Endothelial cell of umbilical vein (primary cell): Measurements from ENCODE around the gene TUBB8B. TPM values are rescaled to one million over a fixed set of nuclear protein-coding genes. Genes with fewer than 3 reads are reported as not detected.
"Not testable (repeated sequence)": the region's sequence is repeated elsewhere in the genome, so short reads cannot be mapped to it uniquely, and the experiment has no call there.

Experiments used
- BruUV-seq: library from RNA; stranded (reverse); fragments of 400-500 nt; replicated peaks from 2 replicates; lab custom pipeline; 2021; lab: Mats Ljungman, UMichigan
- CTCF ChIA-PET: fragments of 300-600, 350-600 bp; sonication (Branson Sonifier 250); formaldehyde crosslinking; loops from one replicate; lab custom pipeline; 2021; ENCODE audit warnings: antibody characterized with exemption, inconsistent platforms; lab: Charles Lee
- POLR2A ChIA-PET: fragments of 300-600, 350-600 bp; sonication (Branson Sonifier 250); formaldehyde crosslinking; loops from one replicate; lab custom pipeline; 2021; ENCODE audit warnings: antibody characterized with exemption, inconsistent platforms; lab: Charles Lee
- DNase-seq: peaks from one replicate; pipeline ENCODE4 v3.0.0-alpha.2; 2011; ENCODE audit warnings: low read depth, low spot score
- FAIRE-seq: peaks from 2 replicates; lab custom pipeline; 2011; peaks lifted over from hg19 to GRCh38; lab: Jason Lieb, UNC
- H2AFZ ChIP-seq: 2 replicates; pipeline ENCODE4 v1.6.0; 2012; ENCODE audit warnings: low read depth, low read length, control low read depth, inconsistent platforms
- H3K27ac ChIP-seq: 2 replicates; pipeline ENCODE4 v1.5.1; 2011; ENCODE audit warnings: low read depth, mild to moderate bottlenecking, control low read depth, low read length, moderate library complexity; ENCODE audit not compliant: insufficient read depth
- H3K27me3 ChIP-seq, 2 experiments: 2 replicates each; pipeline versions ENCODE4 v1.6.0 to v1.6.1; 2011; ENCODE audit warnings: low read length in 2 of 2, mixed read lengths in 1 of 2; ENCODE audit not compliant: control insufficient read depth in 2 of 2, insufficient read depth in 2 of 2
- H3K36me3 ChIP-seq, 2 experiments: 2 replicates in 1 of 2; 3 replicates in 1 of 2; pipeline ENCODE4 v1.5.1; 2011; ENCODE audit warnings: low read length in 2 of 2, mild to moderate bottlenecking in 1 of 2, moderate library complexity in 1 of 2; ENCODE audit not compliant: control insufficient read depth in 2 of 2, insufficient read depth in 2 of 2; ENCODE audit errors: extremely low read depth in 1 of 2
- H3K4me1 ChIP-seq: 3 replicates; pipeline ENCODE4 v1.5.1; 2011; ENCODE audit warnings: mild to moderate bottlenecking, low read length; ENCODE audit not compliant: control insufficient read depth, insufficient read depth; ENCODE audit errors: extremely low read depth
- H3K4me2 ChIP-seq: 2 replicates; pipeline ENCODE4 v1.6.1; 2011; ENCODE audit warnings: low read length, control low read depth, mixed read lengths; ENCODE audit not compliant: insufficient read depth
- H3K4me3 ChIP-seq, 3 experiments: fragments of 200-600 bp in 1 of 3; sonication (generic), shearing (Covaris generic) in 1 of 3; replicated peaks in 1 of 3; 2 replicates each; pipeline ENCODE4 v1.5.1; 2011 to 2016; ENCODE audit warnings: control low read depth in 3 of 3, low read length in 3 of 3, mild to moderate bottlenecking in 2 of 3, inconsistent platforms in 1 of 3, low read depth in 1 of 3, moderate library complexity in 1 of 3; ENCODE audit not compliant: insufficient read depth in 1 of 3
- H3K79me2 ChIP-seq: 2 replicates; pipeline ENCODE4 v1.6.0; 2012; ENCODE audit warnings: low read length, inconsistent platforms; ENCODE audit not compliant: control insufficient read depth, insufficient read depth
- H3K9ac ChIP-seq: replicated peaks from 2 replicates; pipeline ENCODE3; 2011; ENCODE audit warnings: low read length, control low read depth; ENCODE audit not compliant: insufficient read depth; ENCODE audit errors: extremely low read depth
- H3K9me1 ChIP-seq: replicated peaks from 3 replicates; pipeline ENCODE4 v1.6.0; 2011; ENCODE audit warnings: mild to moderate bottlenecking, low read length; ENCODE audit not compliant: control insufficient read depth, insufficient read depth; ENCODE audit errors: extremely low read depth
- H3K9me3 ChIP-seq: replicated peaks from 2 replicates; pipeline ENCODE4 v1.5.1; 2012; ENCODE audit warnings: low read length, inconsistent platforms; ENCODE audit not compliant: control insufficient read depth, insufficient read depth
- H4K20me1 ChIP-seq: replicated peaks from 2 replicates; pipeline ENCODE3; 2011; ENCODE audit warnings: mild to moderate bottlenecking, low read length; ENCODE audit not compliant: control insufficient read depth, insufficient read depth; ENCODE audit errors: extremely low read depth
- dilution Hi-C: fragments of 300-500 bp; cut with MboI; formaldehyde crosslinking; loops from one replicate; pipeline ENCODE4 v1.15.0; 2019; ENCODE audit warnings: low sequenced_read_pairs; ENCODE audit not compliant: extremely low pct_ligation_motif_present
- intact Hi-C: fragments of 100-400 bp; cut with micrococcal nuclease; formaldehyde crosslinking; loops from one replicate; pipeline ENCODE4 v1.10.0; 2022
- polyA plus RNA-seq, 4 experiments: library from polyadenylated mRNA; depleted of rRNA in 3 of 4; stranded (reverse) in 3 of 4; unstranded in 1 of 4; fragments of >200 nt; gene quantifications; 2 replicates each; pipeline versions ENCODE4 v1.2.1 to v1.2.3, GENCODE V29; 2011 to 2012; ENCODE audit warnings: missing spikeins in 1 of 4
- total RNA-seq: library from RNA; stranded (reverse); gene quantifications from 2 replicates; pipeline ENCODE4 v1.2.3, GENCODE V29; 2021

The TUBB8B gene
- total and polyA plus RNA-seq, 2 donors (not counting 3 experiments of a cell fraction or from before 2014, with no cell fraction given): 0.23 to 1.1 TPM

- BruUV-seq, H3K79me2 ChIP-seq, POLR2A ChIA-PET, H3K9ac ChIP-seq, H3K4me2 ChIP-seq, dilution Hi-C loops, CTCF ChIA-PET, H2AFZ ChIP-seq, H3K36me3 ChIP-seq, H3K4me1 ChIP-seq, H3K27ac ChIP-seq, DNase-seq, H4K20me1 ChIP-seq, H3K9me1 ChIP-seq, H3K27me3 ChIP-seq, FAIRE-seq, intact Hi-C loops, H3K4me3 ChIP-seq, H3K9me3 ChIP-seq: not testable (repeated sequence)
These were observed 46.8 kb upstream of the TUBB8B start for GRCh38 chr18:96101-96766.

DNA sequence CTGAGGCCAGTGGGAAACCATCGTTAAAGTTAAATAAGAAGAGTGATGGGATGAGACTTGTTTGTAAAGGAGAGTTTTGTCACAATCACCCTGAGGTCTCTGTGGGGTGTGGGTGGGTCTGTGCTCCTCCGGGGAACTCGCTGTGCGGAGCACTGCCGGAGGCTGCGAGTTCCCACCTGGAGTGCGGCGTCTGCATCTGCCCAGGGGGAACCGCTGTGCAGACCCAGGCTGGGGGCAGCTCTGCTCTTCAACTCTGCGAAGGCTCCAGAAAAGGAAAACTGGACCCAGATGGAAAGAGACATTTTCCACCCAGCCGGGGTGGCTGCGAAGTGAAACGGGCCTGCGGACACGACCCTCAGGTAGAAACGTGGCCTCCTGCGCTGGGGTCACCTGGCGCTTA is 46.2 kb upstream of the TUBB8B start:
- BruUV-seq, H3K4me1 ChIP-seq, H2AFZ ChIP-seq, POLR2A ChIA-PET, H3K4me2 ChIP-seq, dilution Hi-C loops, H3K27me3 ChIP-seq, H3K9me3 ChIP-seq, H3K4me3 ChIP-seq, H3K9ac ChIP-seq, H3K79me2 ChIP-seq, FAIRE-seq, CTCF ChIA-PET, H3K27ac ChIP-seq, H3K9me1 ChIP-seq, DNase-seq, H3K36me3 ChIP-seq, intact Hi-C loops, H4K20me1 ChIP-seq: not testable (repeated sequence)

DNA sequence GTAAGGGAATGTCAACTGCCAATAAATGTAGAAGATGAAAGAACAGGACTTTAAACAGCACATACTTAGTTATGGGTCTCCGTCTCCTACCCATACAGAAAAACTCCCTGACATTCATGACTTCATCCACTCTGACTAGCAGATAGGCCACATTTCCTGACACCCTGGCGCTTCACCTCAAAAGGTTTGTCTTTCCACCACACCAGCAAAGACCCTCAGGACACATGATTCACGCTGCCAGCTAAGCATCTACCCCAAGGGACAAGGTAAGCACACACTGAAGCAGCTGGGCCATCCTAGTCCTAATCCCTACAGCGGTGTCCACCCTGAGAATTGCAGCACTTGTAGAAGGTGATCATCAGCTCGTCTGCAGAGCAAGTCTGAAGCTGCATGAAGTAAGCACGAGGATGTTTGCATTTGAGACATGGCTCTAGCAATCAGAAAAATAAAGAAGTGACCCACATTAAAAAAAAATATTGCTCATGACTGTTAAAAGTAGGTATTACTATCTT is 44.5 kb upstream of the TUBB8B start:
- H3K27me3 ChIP-seq, H3K9me1 ChIP-seq, H3K4me1 ChIP-seq, FAIRE-seq, POLR2A ChIA-PET, DNase-seq, H3K79me2 ChIP-seq, intact Hi-C loops, dilution Hi-C loops, H3K4me3 ChIP-seq, H3K9me3 ChIP-seq, H3K4me2 ChIP-seq, H3K36me3 ChIP-seq, CTCF ChIA-PET, H3K9ac ChIP-seq, BruUV-seq, H3K27ac ChIP-seq, H4K20me1 ChIP-seq, H2AFZ ChIP-seq: not testable (repeated sequence)

GRCh38 chr18:91561-91960 is 42.1 kb upstream of the TUBB8B start:
- H3K4me2 ChIP-seq, H3K9ac ChIP-seq, H3K79me2 ChIP-seq, H2AFZ ChIP-seq, H3K4me3 ChIP-seq, H3K4me1 ChIP-seq, intact Hi-C loops, CTCF ChIA-PET, dilution Hi-C loops, H3K9me3 ChIP-seq, H4K20me1 ChIP-seq, H3K9me1 ChIP-seq, POLR2A ChIA-PET, DNase-seq, H3K27me3 ChIP-seq, FAIRE-seq, H3K27ac ChIP-seq, BruUV-seq, H3K36me3 ChIP-seq: not testable (repeated sequence)
